Skeletal muscle tissue (tissue), 4 donors: ENCODE measurements around the gene FERMT1. TPM values are rescaled to one million over a fixed set of nuclear protein-coding genes. Genes with fewer than 3 reads are reported as not detected.
"Not testable (repeated sequence)": the region's sequence is repeated elsewhere in the genome, so short reads cannot be mapped to it uniquely, and the experiment has no call there.

Source experiments
- H3K27ac ChIP-seq: one replicate; pipeline ENCODE4 v1.7.0; 2013; ENCODE audit warnings: mild to moderate bottlenecking, low read depth, low read length, inconsistent platforms
- H3K27me3 ChIP-seq, 3 donors: one replicate each; pipeline ENCODE4 v1.7.0; 2013; ENCODE audit warnings: low read length in 3 of 3; ENCODE audit not compliant: control insufficient read depth in 3 of 3, insufficient read depth in 3 of 3
- H3K36me3 ChIP-seq, 3 donors: one replicate each; pipeline ENCODE4 v1.7.0; 2013; ENCODE audit warnings: low read length in 3 of 3; ENCODE audit not compliant: control insufficient read depth in 3 of 3, insufficient read depth in 3 of 3
- H3K4me1 ChIP-seq, 3 donors: one replicate each; pipeline ENCODE4 v1.7.0; 2013; ENCODE audit warnings: low read length in 3 of 3, mild to moderate bottlenecking in 3 of 3; ENCODE audit not compliant: control insufficient read depth in 3 of 3, insufficient read depth in 3 of 3
- H3K4me3 ChIP-seq, 3 donors: one replicate each; pipeline ENCODE4 v1.7.0; 2013; ENCODE audit warnings: low read length in 3 of 3
- H3K9ac ChIP-seq, 3 donors: one replicate each; pipeline ENCODE4 v1.7.0; 2013; ENCODE audit warnings: low read length in 3 of 3, mild to moderate bottlenecking in 3 of 3, moderate library complexity in 2 of 3, low read depth in 1 of 3
- H3K9me3 ChIP-seq, 3 donors: one replicate each; pipeline ENCODE4 v1.7.0; 2013; ENCODE audit warnings: low read length in 3 of 3; ENCODE audit not compliant: control insufficient read depth in 3 of 3
- total RNA-seq: library from RNA; depleted of rRNA; stranded (reverse); fragments of >200 nt; gene quantifications from one replicate; pipeline ENCODE4 v1.2.3, GENCODE V29; 2014
- donor health status: Osteomylitis.

The FERMT1 gene
- total RNA-seq, 1 donor from 2014 or later = not detected

DNA sequence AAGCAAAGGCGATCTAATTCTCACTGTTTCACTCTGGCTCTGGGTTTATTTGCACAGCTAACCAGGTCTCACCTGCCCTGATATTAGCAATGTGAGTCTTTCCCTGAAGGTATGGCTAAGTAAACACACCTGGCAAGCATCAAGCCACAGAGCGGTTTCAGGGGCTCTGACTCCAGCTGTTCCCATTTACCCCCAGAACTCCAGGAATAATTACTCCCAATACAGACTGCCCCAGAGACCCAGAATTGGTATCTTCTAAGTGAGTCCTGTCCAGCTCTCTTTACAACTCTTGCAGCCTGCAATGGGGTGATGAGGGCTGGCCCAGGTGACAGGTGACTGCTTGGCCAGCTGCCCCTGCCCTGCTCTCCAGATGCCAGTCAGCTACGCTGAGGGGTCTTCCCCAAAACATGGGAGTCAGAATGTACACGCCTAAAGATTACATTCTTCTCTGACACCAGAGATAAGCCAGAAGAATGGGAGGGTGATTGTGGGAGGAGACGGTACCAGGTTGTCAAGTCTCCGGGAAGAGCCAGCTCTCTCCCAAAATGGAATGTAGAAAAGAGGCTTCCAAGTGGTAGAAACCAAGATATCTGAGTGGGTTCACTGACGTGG, 64.0 kb downstream of the FERMT1 start:
- H3K27me3 ChIP-seq = peaks cover 0 to 7% (median 6%) of the 10 kb centered on the region in 3 donors
- no peaks in the 10 kb centered on the region for H3K9me3 ChIP-seq
- no peaks in the 10 kb centered on the region for H3K36me3 ChIP-seq
- H3K4me3 ChIP-seq = no peak overlapping the region
- H3K4me1 ChIP-seq = peaks cover 0 to 3% (median 2%) of the 10 kb centered on the region in 3 donors
- no peak overlapping the region for H3K27ac ChIP-seq
- H3K9ac ChIP-seq = no peak overlapping the region

DNA sequence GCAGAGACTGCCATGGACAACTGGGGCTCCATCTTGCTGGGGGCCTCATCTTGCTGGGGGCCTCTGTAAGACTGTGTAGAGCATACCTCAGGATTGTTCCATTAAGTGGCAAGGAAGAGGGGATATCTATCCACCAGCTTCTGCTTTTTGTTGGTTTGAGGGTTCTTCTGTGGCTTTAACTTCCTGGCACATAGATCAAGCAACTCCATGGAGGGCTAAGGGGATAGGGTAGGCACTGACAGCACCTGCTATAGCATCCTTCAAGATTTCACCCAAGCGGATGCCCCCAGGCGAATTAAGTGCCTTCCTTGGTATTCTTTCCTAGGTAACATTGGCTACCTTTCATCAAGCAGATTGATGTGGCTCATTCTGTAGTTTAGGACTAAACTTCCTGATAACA, 65.1 kb downstream of the FERMT1 start:
- H3K9me3 ChIP-seq = no peaks in the 10 kb centered on the region
- H3K4me3 ChIP-seq = no peak overlapping the region
- no peak overlapping the region for H3K9ac ChIP-seq
- H3K27ac ChIP-seq = no peak overlapping the region
- H3K4me1 ChIP-seq = peaks cover 3 to 11% (median 3%) of the 10 kb centered on the region in 3 donors
- H3K36me3 ChIP-seq = no peaks in the 10 kb centered on the region
- H3K27me3 ChIP-seq = peaks cover 0 to 16% (median 10%) of the 10 kb centered on the region in 3 donors

GRCh38 chr20:6057139-6057538, 65.7 kb downstream of the FERMT1 start:
- Histone ChIP-seq H3K4me1 (peaks cover 8 to 15% (median 8%) of the 10 kb centered on the region in 3 donors), H3K4me3 (no peak overlapping the region), H3K9me3 (no peaks in the 10 kb centered on the region), H3K27ac (no peak overlapping the region), H3K27me3 (peaks cover 0 to 22% (median 16%) of the 10 kb centered on the region in 3 donors), H3K36me3 (no peaks in the 10 kb centered on the region), H3K9ac (no peak overlapping the region)

GRCh38 chr20:6055981-6056569, 66.8 kb downstream of the FERMT1 start:
- Histone ChIP-seq H3K4me1 (peaks cover 11 to 15% (median 14%) of the 10 kb centered on the region in 3 donors), H3K27me3 (peaks cover 7 to 32% (median 27%) of the 10 kb centered on the region in 3 donors), H3K4me3 (no peak overlapping the region), H3K9me3 (no peaks in the 10 kb centered on the region), H3K36me3 (no peaks in the 10 kb centered on the region), H3K9ac (no peak overlapping the region), H3K27ac (no peak overlapping the region)

GRCh38 chr20:6055161-6055783, 67.6 kb downstream of the FERMT1 start:
- Histone ChIP-seq H3K9me3 (no peaks in the 10 kb centered on the region), H3K36me3 (peaks cover 0 to 2% (median 0%) of the 10 kb centered on the region in 3 donors), H3K27me3 (peaks cover 12 to 40% (median 30%) of the 10 kb centered on the region in 3 donors), H3K4me1 (peaks cover 11 to 15% (median 14%) of the 10 kb centered on the region in 3 donors), H3K27ac (no peak overlapping the region), H3K9ac (no peak overlapping the region), H3K4me3 (no peak overlapping the region)

- not testable (repeated sequence) for H3K36me3 ChIP-seq, H3K9me3 ChIP-seq, H3K27ac ChIP-seq, H3K4me3 ChIP-seq, H3K9ac ChIP-seq
- Histone ChIP-seq H3K4me1 (peaks cover 11 to 15% (median 14%) of the 10 kb centered on the region in 3 donors), H3K27me3 (peaks cover 12 to 40% (median 30%) of the 10 kb centered on the region in 3 donors)
These were observed 68.2 kb downstream of the FERMT1 start for GRCh38 chr20:6054689-6055051.

GRCh38 chr20:6053776-6054688, 68.8 kb downstream of the FERMT1 start, which contains the start of gene LRRN4:
Gene LRRN4, minus strand, starts transcription at chr20:6054060. Its CDS starts 1,261 bp downstream, at chr20:6052799.
- Histone ChIP-seq H3K9me3 (no peaks in the 10 kb centered on the region), H3K27ac (no peak within 1 kb of the TSS), H3K4me3 (no peak within 1 kb of the TSS), H3K27me3 (peaks cover 12 to 40% (median 30%) of the 10 kb centered on the region in 3 donors), H3K36me3 (peaks cover 0 to 2% (median 0%) of the 10 kb centered on the region in 3 donors), H3K4me1 (peaks cover 11 to 15% (median 14%) of the 10 kb centered on the region in 3 donors), H3K9ac (no peak within 1 kb of the TSS)

DNA sequence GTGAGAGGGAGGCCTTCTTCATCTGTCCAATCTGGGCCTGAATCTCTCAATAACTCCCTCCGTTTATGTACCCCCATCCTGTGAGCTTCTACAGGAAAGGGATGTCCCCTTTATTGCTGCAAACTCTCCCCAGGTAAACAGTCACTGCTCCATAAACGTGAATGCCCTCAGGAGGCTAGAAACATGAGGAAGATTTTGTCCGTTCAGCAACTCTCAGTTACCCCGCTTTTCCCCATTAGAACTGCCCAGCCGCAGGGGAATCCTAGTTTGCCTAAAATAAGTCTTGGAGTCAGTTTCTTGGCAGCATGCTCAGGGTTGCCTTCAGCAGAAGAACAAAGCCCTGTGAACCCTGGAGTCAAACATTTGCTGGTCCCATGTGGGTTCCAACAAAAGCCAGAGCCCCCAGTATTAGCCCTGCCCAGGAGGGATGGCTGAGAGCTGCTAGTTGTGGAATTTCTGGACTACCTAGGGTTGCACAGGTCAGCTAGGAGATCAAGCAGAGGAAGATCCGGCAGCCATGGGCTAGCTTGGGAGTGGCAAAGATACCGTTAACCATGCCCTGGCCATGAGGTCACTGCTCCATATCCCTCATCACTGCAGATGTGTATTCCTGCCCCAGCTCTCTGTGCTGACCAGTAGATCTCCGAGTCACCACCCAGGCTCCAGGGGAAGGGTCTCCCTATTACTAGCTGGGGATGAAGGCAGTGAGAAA, 69.6 kb downstream of the FERMT1 start:
- Histone ChIP-seq H3K9me3 (no peaks in the 10 kb centered on the region), H3K27me3 (peaks cover 12 to 37% (median 30%) of the 10 kb centered on the region in 3 donors), H3K4me1 (peaks cover 11 to 15% (median 14%) of the 10 kb centered on the region in 3 donors), H3K4me3 (no peak overlapping the region), H3K36me3 (peaks cover 0 to 2% (median 0%) of the 10 kb centered on the region in 3 donors), H3K27ac (no peak overlapping the region), H3K9ac (no peak overlapping the region)

DNA sequence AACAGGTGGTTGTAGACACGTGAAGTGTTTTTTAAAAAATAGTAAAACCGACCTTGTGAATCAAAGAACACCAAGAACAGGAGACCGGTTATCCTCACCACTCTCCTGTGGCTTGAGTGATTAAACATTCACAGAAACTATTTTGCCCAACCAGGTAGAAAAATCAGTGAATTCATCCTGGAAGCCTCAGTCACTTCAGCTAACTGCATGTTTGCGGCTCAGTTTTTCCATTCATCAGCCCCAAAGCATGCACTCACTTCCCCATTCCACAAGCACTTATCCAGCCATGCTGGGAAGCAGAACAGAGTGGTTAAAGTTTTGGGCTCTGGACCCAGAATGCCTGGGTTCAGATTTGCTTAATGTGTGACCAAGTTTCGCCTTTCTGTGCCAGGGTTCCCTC, 71.3 kb downstream of the FERMT1 start:
- Histone ChIP-seq H3K27me3 (peaks cover 12 to 34% (median 26%) of the 10 kb centered on the region in 3 donors), H3K9me3 (no peaks in the 10 kb centered on the region), H3K27ac (no peak overlapping the region), H3K9ac (peak overlapping the region in 1 of 3 donors; percentile 45), H3K4me3 (no peak overlapping the region), H3K36me3 (peaks cover 0 to 2% (median 0%) of the 10 kb centered on the region in 3 donors), H3K4me1 (peaks cover 11 to 15% (median 14%) of the 10 kb centered on the region in 3 donors)
